Esophagus muscularis mucosa (tissue), 4 donors: ENCODE measurements around the gene INHBB. TPM values are rescaled to one million over a fixed set of nuclear protein-coding genes. Genes with fewer than 3 reads are reported as not detected.

Experiments used
- DNase-seq: peaks from one replicate; pipeline ENCODE4 v3.0.0-alpha.2; 2017; ENCODE audit errors: extremely low spot score
- H3K27ac ChIP-seq, 4 donors: fragments of 200-600 bp; sonication (generic); replicated peaks in 1 of 4; 1 replicate in 3 of 4; 2 replicates in 1 of 4; pipeline ENCODE4 v1.5.1; 2016 to 2019; ENCODE audit warnings: mild to moderate bottlenecking in 1 of 4
- H3K27me3 ChIP-seq, 4 donors: fragments of 200-600 bp; sonication (generic); one replicate each; pipeline versions ENCODE4 v1.5.1 to v1.6.0; 2016 to 2019
- H3K36me3 ChIP-seq, 4 donors: fragments of 200-600 bp; sonication (generic); one replicate each; pipeline ENCODE4 v1.5.1; 2016 to 2019
- H3K4me1 ChIP-seq, 4 donors: fragments of 200-600 bp; sonication (generic); one replicate each; pipeline ENCODE4 v1.5.1; 2016 to 2019
- H3K4me3 ChIP-seq, 4 donors: fragments of 200-600 bp; sonication (generic); 1 replicate in 2 of 4; 2 replicates in 2 of 4; pipeline ENCODE4 v1.5.1; 2016 to 2019; ENCODE audit warnings: mild to moderate bottlenecking in 4 of 4, moderate library complexity in 1 of 4
- H3K9me3 ChIP-seq, 4 donors: fragments of 200-600 bp; sonication (generic); 1 replicate in 3 of 4; 2 replicates in 1 of 4; pipeline ENCODE4 v1.5.1; 2016 to 2019
- EP300 ChIP-seq: sonication (generic); formaldehyde crosslinking; IDR thresholded peaks from one replicate; pipeline ENCODE4 v1.6.1; 2017; ENCODE audit warnings: antibody characterized with exemption
- POLR2A ChIP-seq: fragments of 450-650 bp; IDR thresholded peaks from one replicate; pipeline ENCODE4 v1.6.1; 2017; ENCODE audit warnings: antibody characterized with exemption, moderate library complexity, mild to moderate bottlenecking, low read depth
- POLR2AphosphoS5 ChIP-seq, 2 donors: sonication (generic); formaldehyde crosslinking; IDR thresholded peaks; one replicate each; pipeline ENCODE4 v1.6.1; 2017; ENCODE audit warnings: antibody characterized with exemption in 2 of 2
- WGBS: methylation state at CpG from one replicate; pipeline ENCODE4 v1.1.5; 2018; 5-methylcytosine and 5-hydroxymethylcytosine counted together
- intact Hi-C: fragments of 100-400 bp; cut with DNase I; formaldehyde crosslinking; loops from one replicate; pipeline ENCODE4 v1.15.1; 2023
- total RNA-seq, 4 donors: library from RNA; depleted of rRNA; stranded (reverse); fragments of >200 nt; gene quantifications; one replicate each; pipeline versions ENCODE4 v1.1.0 to v1.2.1, GENCODE V29; 2016
- TF ChIP-seq, protein P1 (sequence below), 3 experiments: fragments of 200-600 bp in 2 of 3; fragments of 450-650 bp in 1 of 3; sonication (generic) in 2 of 3; IDR thresholded peaks; one replicate each; pipeline ENCODE4 v1.5.1; 2017 to 2019; ENCODE audit warnings: antibody characterized with exemption in 3 of 3, mild to moderate bottlenecking in 2 of 3, moderate library complexity in 1 of 3

Gene INHBB
- total RNA-seq, 4 donors from 2014 or later, result 1.2 to 13.9 (median 7.2) TPM

DNA sequence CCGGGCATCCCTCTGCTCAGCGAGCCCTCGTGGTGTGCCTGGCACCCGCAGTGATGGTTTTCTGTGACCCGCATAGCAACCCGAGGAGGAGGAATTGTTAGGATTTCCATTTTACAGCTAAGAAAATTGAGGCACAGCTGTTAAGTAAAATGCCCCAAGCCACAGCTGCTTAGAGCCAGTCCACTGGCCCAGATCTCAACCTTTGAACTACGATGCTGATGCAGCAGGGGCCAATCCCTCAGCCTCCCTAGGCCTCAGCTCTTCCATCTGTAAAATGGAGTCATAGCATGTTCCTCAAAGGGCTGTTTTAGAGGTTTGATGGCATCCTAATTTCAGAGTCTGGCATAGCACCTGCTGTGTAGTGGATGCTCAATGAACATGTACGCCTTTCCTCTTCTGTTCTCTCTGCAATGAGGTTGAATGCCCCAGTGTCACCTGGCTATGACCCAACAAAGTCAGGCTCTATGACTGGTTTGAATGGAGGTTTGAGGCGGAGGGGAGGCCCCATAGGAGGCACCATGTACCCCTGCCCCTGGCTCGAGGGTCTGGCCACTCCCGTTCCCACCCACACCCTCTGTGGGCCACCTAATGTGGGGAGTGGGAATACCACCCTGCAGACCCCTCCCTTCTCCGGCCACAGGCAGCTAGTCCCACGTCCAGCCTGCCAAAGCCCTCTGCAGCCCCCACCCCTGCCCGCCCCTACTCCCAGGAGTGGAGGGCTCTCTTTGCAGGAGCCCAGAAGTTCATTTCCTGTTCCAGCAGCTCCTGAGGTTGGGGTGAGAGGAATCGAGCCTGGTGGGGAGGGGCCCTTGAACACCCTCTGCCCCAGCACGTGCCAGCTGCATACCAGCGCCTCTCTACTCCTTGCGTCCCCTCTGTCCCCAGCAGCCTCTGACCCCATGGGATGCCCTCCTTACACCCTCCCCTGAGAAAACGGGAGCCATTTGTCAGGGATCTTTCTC is 31.0 kb downstream of the INHBB start:
- no peak overlapping the region for H3K4me3 ChIP-seq
- no peaks in the 10 kb centered on the region for H3K36me3 ChIP-seq
- no peaks in the 10 kb centered on the region for H3K4me1 ChIP-seq
- no peak for DNase-seq
- TF ChIP-seq EP300, result no peak
- no peak for TF ChIP-seq POLR2AphosphoS5 (IDR thresholded peaks at IDR 0.05)
- TF ChIP-seq POLR2A, result no peak
- TF ChIP-seq, protein P1, sequence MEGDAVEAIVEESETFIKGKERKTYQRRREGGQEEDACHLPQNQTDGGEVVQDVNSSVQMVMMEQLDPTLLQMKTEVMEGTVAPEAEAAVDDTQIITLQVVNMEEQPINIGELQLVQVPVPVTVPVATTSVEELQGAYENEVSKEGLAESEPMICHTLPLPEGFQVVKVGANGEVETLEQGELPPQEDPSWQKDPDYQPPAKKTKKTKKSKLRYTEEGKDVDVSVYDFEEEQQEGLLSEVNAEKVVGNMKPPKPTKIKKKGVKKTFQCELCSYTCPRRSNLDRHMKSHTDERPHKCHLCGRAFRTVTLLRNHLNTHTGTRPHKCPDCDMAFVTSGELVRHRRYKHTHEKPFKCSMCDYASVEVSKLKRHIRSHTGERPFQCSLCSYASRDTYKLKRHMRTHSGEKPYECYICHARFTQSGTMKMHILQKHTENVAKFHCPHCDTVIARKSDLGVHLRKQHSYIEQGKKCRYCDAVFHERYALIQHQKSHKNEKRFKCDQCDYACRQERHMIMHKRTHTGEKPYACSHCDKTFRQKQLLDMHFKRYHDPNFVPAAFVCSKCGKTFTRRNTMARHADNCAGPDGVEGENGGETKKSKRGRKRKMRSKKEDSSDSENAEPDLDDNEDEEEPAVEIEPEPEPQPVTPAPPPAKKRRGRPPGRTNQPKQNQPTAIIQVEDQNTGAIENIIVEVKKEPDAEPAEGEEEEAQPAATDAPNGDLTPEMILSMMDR (IDR thresholded peaks at IDR 0.05), result no peak
- H3K27me3 ChIP-seq, result peaks cover 0 to 52% (median 0%) of the 10 kb centered on the region in 4 donors
- intact Hi-C loops, result no loop called here
- no peaks in the 10 kb centered on the region for H3K9me3 ChIP-seq
- no peak overlapping the region for H3K27ac ChIP-seq
- WGBS, result 74% methylated on average over 15 of the region's 19 CpGs

DNA sequence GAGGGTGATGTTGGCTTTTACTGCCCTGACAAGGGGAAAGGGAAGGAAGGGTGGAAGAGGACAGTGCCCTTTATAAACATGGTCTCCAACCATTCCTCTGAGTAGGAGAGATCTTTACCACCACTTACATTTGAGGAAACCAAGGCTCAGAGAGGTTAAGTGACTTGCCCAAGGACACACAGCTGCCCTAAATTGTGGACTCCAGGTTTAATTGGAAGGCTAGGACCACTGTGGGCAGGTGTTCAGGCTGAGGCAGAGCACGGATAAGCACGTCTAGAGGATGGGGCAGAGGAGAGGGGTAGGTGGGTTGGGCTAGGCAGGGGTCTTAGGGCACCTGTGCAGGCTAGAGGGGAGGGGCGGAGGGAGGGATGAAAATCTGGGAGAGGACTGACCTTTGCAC is 32.7 kb downstream of the INHBB start:
- no peak for DNase-seq
- H3K36me3 ChIP-seq, result no peaks in the 10 kb centered on the region
- no peaks in the 10 kb centered on the region for H3K4me1 ChIP-seq
- H3K9me3 ChIP-seq, result no peaks in the 10 kb centered on the region
- TF ChIP-seq POLR2AphosphoS5 (IDR thresholded peaks at IDR 0.05), result no peak
- TF ChIP-seq, protein P1 (IDR thresholded peaks at IDR 0.05), result no peak
- no peak for TF ChIP-seq EP300
- TF ChIP-seq POLR2A, result no peak
- H3K4me3 ChIP-seq, result no peak overlapping the region
- WGBS, result 90% methylated on average over 3 of the region's 3 CpGs
- H3K27me3 ChIP-seq, result peaks cover 0 to 52% (median 0%) of the 10 kb centered on the region in 4 donors
- H3K27ac ChIP-seq, result no peak overlapping the region
- intact Hi-C loops, result no loop called here

DNA sequence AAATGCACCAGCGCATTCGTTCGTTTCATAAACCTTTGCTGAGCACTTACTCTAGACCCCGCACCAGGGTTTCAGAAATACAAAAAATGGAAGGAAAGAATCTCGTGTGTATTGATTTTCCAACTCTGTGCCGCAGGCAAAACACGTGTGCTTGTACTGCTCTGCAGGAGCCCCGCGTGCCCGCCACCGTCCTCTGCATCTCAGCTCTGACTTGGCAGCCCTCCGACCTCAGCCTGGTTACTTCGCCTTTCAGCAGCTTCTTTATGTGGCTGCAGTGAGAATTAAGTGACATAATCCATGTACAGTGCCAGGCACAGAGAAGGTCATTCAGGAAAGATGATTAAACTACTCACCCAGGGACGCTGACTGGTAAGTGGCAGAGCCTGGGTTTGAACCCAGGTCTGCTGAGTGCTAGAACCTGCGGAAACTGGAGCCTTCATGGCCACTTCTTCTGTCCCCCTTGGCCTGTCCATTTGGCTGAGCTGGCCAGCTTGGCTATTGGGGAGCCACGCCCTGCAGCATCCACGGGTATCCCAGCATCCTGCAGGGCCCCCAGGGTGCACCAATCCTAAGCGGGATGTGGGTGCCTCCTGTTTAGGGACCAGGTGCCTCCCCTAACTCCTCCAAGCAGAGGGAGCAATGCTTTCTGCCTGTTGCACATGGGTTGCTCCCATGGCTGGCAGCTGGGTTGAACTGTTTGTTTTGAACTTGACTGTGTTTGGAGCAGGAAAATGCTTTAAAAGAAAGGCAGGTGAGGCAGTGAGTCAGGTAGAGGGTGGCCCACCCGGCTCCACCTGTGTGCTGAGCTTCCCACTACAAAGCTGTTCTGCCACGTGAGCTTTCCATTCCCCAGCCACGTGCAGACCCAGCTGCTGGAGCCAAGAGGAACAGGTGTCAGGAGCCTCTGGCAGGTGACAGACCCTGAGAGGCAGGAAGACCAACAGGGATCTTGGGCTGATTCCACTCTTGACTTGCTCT is 34.3 kb downstream of the INHBB start:
- intact Hi-C loops, result no loop called here
- TF ChIP-seq EP300 (no peak), POLR2A (no peak)
- peaks cover 0 to 39% (median 0%) of the 10 kb centered on the region in 4 donors for H3K27me3 ChIP-seq
- 83% methylated on average over 20 of the region's 21 CpGs for WGBS
- H3K9me3 ChIP-seq, result no peaks in the 10 kb centered on the region
- H3K36me3 ChIP-seq, result no peaks in the 10 kb centered on the region
- no peak overlapping the region for H3K27ac ChIP-seq
- no peaks in the 10 kb centered on the region for H3K4me1 ChIP-seq
- no peak for DNase-seq
- no peak overlapping the region for H3K4me3 ChIP-seq

DNA sequence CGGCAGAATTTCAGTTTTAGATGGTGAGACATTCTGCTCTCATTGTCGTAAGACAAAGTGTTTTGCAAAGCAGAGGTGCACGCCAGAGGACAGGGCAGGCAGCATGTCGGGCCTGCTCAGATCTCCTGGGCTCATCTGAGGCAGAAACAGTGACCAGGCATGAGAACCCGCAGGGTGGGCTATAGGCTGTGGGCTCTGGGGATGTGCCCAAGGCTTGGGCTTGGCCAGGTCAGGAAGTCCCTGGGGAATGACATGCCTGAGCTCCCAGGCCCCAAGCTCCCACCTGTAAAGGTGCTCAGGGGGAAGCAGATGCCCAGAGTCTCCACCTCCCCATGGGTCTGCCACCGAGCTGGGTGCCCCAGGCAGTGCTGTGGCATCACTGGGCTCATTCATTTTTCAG is 35.3 kb downstream of the INHBB start:
- no peaks in the 10 kb centered on the region for H3K9me3 ChIP-seq
- no peaks in the 10 kb centered on the region for H3K36me3 ChIP-seq
- intact Hi-C loops, result no loop called here
- no peak for TF ChIP-seq EP300
- no peak for TF ChIP-seq POLR2A
- TF ChIP-seq, protein P1 (IDR thresholded peaks at IDR 0.05), result no peak
- no peak for TF ChIP-seq POLR2AphosphoS5 (IDR thresholded peaks at IDR 0.05)
- no peak overlapping the region for H3K4me3 ChIP-seq
- H3K27me3 ChIP-seq, result peaks cover 0 to 29% (median 0%) of the 10 kb centered on the region in 4 donors
- H3K27ac ChIP-seq, result no peak overlapping the region
- WGBS, result 86% methylated on average over 3 of the region's 6 CpGs
- no peaks in the 10 kb centered on the region for H3K4me1 ChIP-seq
- DNase-seq, result no peak

DNA sequence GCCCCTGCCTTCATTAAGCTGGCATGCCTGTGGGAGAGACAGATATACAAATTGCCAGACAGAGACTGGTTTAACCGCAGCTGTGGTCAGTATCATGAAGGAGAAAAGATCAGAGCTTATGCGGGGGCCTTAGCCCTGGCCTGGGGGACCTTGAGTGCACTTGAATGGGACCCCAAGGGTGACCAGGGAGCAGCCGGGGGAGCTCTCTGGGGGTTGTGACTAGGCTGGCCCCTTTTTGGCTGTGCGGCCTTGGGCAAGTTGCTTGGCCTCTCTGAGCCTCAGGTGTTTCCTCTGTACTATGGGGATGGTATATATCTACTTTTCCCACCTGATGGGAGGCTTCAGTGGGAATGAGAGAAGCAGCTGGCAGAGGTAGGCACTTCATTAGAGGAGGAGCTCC is 35.7 kb downstream of the INHBB start:
- 62% methylated on average over 4 of the region's 4 CpGs for WGBS
- intact Hi-C loops, result no loop called here

More for the DNA sequence above, 35.7 kb downstream of the INHBB start:
- TF ChIP-seq, protein P1 (IDR thresholded peaks at IDR 0.05), result no peak
- TF ChIP-seq POLR2A (no peak), POLR2AphosphoS5 (IDR thresholded peaks at IDR 0.05) (no peak), EP300 (no peak)
- Histone ChIP-seq H3K36me3 (no peaks in the 10 kb centered on the region), H3K4me1 (no peaks in the 10 kb centered on the region), H3K27ac (no peak overlapping the region), H3K27me3 (peaks cover 0 to 25% (median 0%) of the 10 kb centered on the region in 4 donors), H3K9me3 (no peaks in the 10 kb centered on the region), H3K4me3 (no peak overlapping the region)
- DNase-seq, result no peak
